ENCODE results near the gene DOCK7.

- TF ChIP-seq ZNF704 (CRISPR knock-in tag; IDR thresholded peaks at IDR 0.05; ENCODE audit: borderline replicate concordance) (no peak), YY1 (IDR thresholded peaks at IDR 0.05; ENCODE audit: insufficient read depth, insufficient replicate concordance, low read depth, low read length) (no peak), NFYB (CRISPR knock-in tag; IDR thresholded peaks at IDR 0.05) (no peak), HDAC6 (IDR thresholded peaks at IDR 0.05; ENCODE audit: low read depth, low read length) (no peak), TCF7L2 (IDR thresholded peaks at IDR 0.05; ENCODE audit: low read depth, low read length) (no peak), ZSCAN29 (CRISPR knock-in tag; conservative IDR thresholded peaks at IDR 0.05) (no peak), CTCF (CRISPR knock-in tag; IDR thresholded peaks at IDR 0.05) (no peak), PAX8 (CRISPR knock-in tag; IDR thresholded peaks at IDR 0.05; ENCODE audit: borderline replicate concordance) (no peak), MAX (IDR thresholded peaks at IDR 0.05) (no peak), JARID2 (CRISPR knock-in tag; IDR thresholded peaks at IDR 0.05; ENCODE audit: insufficient replicate concordance) (no peak), ZNF136 (CRISPR knock-in tag; IDR thresholded peaks at IDR 0.05; ENCODE audit: low read depth) (no peak), ZNF432 (CRISPR knock-in tag; IDR thresholded peaks at IDR 0.05; ENCODE audit: borderline replicate concordance) (no peak), ZBTB8A (CRISPR knock-in tag; IDR thresholded peaks at IDR 0.05; ENCODE audit: borderline replicate concordance, low read depth) (no peak), MEIS1 (CRISPR knock-in tag; IDR thresholded peaks at IDR 0.05; ENCODE audit: borderline replicate concordance) (no peak)
Observed at GRCh38 chr1:62438163-62438562, 250.0 kb downstream of the DOCK7 start.

Measured in HepG2 (cell line).